ENCODE results near the gene DERA. TPM values are rescaled to one million over a fixed set of nuclear protein-coding genes. Genes with fewer than 3 reads are reported as not detected.

Gene DERA
- total and polyA plus RNA-seq, 2 of the 8 experiments (the other 6 are each of a cell fraction or from before 2014, with no cell fraction given), result 13.1 to 17.1 TPM

DNA sequence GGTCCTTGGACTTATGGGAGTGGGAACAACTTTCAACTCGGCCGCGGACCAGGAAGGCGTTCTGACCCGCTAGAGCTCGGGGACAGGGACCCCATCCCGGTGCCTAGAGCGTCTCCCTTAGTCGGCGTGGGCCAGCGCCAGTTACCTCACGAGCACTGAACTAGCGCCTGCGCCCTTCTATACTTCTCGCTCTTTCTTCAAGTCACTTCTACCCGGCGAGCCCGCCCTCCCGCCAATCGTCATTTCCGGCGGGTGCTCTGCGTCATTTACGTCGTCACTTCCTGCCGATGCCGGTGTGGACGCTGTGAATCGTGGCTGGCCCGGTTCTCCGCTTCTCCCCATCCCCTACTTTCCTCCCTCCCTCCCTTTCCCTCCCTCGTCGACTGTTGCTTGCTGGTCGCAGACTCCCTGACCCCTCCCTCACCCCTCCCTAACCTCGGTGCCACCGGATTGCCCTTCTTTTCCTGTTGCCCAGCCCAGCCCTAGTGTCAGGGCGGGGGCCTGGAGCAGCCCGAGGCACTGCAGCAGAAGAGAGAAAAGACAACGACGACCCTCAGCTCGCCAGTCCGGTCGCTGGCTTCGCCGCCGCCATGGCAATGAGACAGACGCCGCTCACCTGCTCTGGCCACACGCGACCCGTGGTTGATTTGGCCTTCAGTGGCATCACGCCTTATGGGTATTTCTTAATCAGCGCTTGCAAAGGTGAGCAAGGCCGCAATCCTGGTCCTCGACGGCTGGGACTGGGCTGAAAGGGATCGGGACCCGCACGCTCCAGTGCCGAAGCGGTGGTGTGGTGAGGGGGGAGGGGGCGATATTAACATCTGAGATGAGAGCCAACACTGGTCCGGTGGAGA, 28.8 kb upstream of the DERA start, which contains the start of gene STRAP:
Gene STRAP (plus strand): TSS at position 270 of the 854 bp plus-strand sequence. CDS start 321 bp downstream, at position 591.
- Histone ChIP-seq H3K9ac (replicated peaks in 1 of 4; ENCODE audit: extremely low read depth in 1 of 4, low read depth in 3 of 4, low read length in 3 of 4) (peak within 1 kb of the TSS; percentile 86 to 96 (median 92)), H4K91ac (replicated peaks; ENCODE audit: insufficient read length, low read length) (peak within 1 kb of the TSS; percentile 52), H2BK5ac (ENCODE audit: low read depth, low read length) (peak within 1 kb of the TSS; percentile 98), H3K14ac (ENCODE audit: insufficient read length) (peak within 1 kb of the TSS; percentile 2), H3K36me3 (ENCODE audit: control insufficient read depth in 2 of 4, insufficient read depth in 4 of 4, low read length in 3 of 4) (peaks cover 2 to 33% (median 7%) of the 10 kb centered on the region in 4 experiments), H3K9me3 (ENCODE audit: insufficient read depth in 2 of 2, low read depth in 1 of 2, low read length in 1 of 2) (no peaks in the 10 kb centered on the region), H2AK5ac (ENCODE audit: low read depth, low read length) (no peak within 1 kb of the TSS; the same call in 1 of the 2 replicates), H2BK120ac (replicated peaks; ENCODE audit: low read depth, low read length) (no peak within 1 kb of the TSS), H3K56ac (replicated peaks; ENCODE audit: insufficient read length, low read depth, low read length) (peak within 1 kb of the TSS; percentile 97), H2BK15ac (ENCODE audit: low read length) (no peak within 1 kb of the TSS), H3K18ac (ENCODE audit: extremely low read depth, low read length) (peak within 1 kb of the TSS; percentile 55; the same call in 1 of the 2 replicates), H3K23ac (ENCODE audit: insufficient read length) (no peak within 1 kb of the TSS), H3K27ac (ENCODE audit: low read depth, low read length) (peak within 1 kb of the TSS; percentile 96), H3K4me1 (replicated peaks in 1 of 4; ENCODE audit: control insufficient read depth in 3 of 4, insufficient read depth in 4 of 4, low read length in 3 of 4) (no peaks in the 10 kb centered on the region; a peak in 1 of 7 replicates), H3K4me2 (ENCODE audit: insufficient read depth in 1 of 2, low read depth in 2 of 2, low read length in 2 of 2) (peak within 1 kb of the TSS; percentile 78 to 91), H4K5ac (ENCODE audit: insufficient read length, low read depth, low read length) (peak within 1 kb of the TSS; percentile 90), H3K27me3 (replicated peaks in 1 of 4; ENCODE audit: control insufficient read depth in 3 of 4, extremely low read depth in 1 of 4, insufficient read depth in 3 of 4, low read length in 3 of 4) (no peaks in the 10 kb centered on the region), H2BK12ac (ENCODE audit: low read depth, low read length) (peak within 1 kb of the TSS; percentile 56; the same call in 1 of the 2 replicates), H4K8ac (ENCODE audit: extremely low read depth, insufficient read depth, low read length) (peak within 1 kb of the TSS; percentile 96), H3K4ac (replicated peaks; ENCODE audit: insufficient read length, low read depth, low read length) (peak within 1 kb of the TSS; percentile 81), H3K79me2 (ENCODE audit: control insufficient read depth in 1 of 2, insufficient read depth in 2 of 2, low read length in 2 of 2) (peaks cover 31 to 49% of the 10 kb centered on the region in 2 experiments), H2BK20ac (ENCODE audit: low read length) (no peak within 1 kb of the TSS), H2AFZ (ENCODE audit: low read length) (peak within 1 kb of the TSS; percentile 84; the same call in 1 of the 2 replicates), H4K20me1 (replicated peaks in 1 of 2; ENCODE audit: control insufficient read depth in 1 of 2, insufficient read depth in 2 of 2, low read length in 2 of 2) (peaks cover 6 to 12% of the 10 kb centered on the region in 2 experiments), H3K4me3 (ENCODE audit: extremely low read depth in 1 of 4, insufficient read depth in 2 of 4, low read depth in 3 of 4, low read length in 4 of 4) (peak within 1 kb of the TSS; percentile 79 to 90 (median 86)), H3K79me1 (ENCODE audit: low read depth, low read length) (peaks cover 4% of the 10 kb centered on the region; the same call in 1 of the 2 replicates), H3K23me2 (ENCODE audit: low read depth, low read length) (0 out of 2 replicates have a peak, but pooled peaks cover 2% of the 10 kb centered on the region)
- DNase-seq (ENCODE audit: low read depth in 1 of 2, low spot score in 2 of 2), result peak; percentile 92 to 96
- WGBS, 2 experiments (ENCODE audit: extremely low coverage in 1 of 2, insufficient coverage in 1 of 2, insufficient read length in 1 of 2, insufficient replicate concordance in 2 of 2, low coverage in 1 of 2, low lambda C conversion rate in 2 of 2, missing lambda C conversion rate in 1 of 2), result 1% methylated on average over 54 of the region's 63 CpGs; no CpG with 5 or more reads in 1 of the 2 experiments
- ChIA-PET POLR2A (ENCODE audit: partially characterized antibody) (interaction anchor here (0.6 to 3.0 kb wide), 17 partner anchors 9 to 1080 kb away, joined by 3 to 20 read pairs (median 5); partner anchors contain the start of genes DERA and WBP11), CTCF (ENCODE audit: partially characterized antibody) (interaction anchor here (1.2 to 1.8 kb wide), 2 partner anchors 17 to 56 kb away, joined by 3 to 9 read pairs; no protein-coding TSS in a partner anchor)
- FAIRE-seq, result peak; percentile 94
- TF ChIP-seq POU5F1 (IDR thresholded peaks at IDR 0.05; ENCODE audit: low read depth, low read length) (no peak), KDM4A (IDR thresholded peaks at IDR 0.05; ENCODE audit: low read depth, low read length, severe bottlenecking) (peak; percentile 58), CBX5 (IDR thresholded peaks at IDR 0.05; ENCODE audit: low read depth, low read length) (no peak)
- TF ChIP-seq, protein P1, sequence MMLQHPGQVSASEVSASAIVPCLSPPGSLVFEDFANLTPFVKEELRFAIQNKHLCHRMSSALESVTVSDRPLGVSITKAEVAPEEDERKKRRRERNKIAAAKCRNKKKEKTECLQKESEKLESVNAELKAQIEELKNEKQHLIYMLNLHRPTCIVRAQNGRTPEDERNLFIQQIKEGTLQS (IDR thresholded peaks at IDR 0.05; ENCODE audit: insufficient read depth, low read depth, low read length), result no peak
